Measurements from ENCODE around the gene RHBDF1.
"Not testable (repeated sequence)": the region's sequence is repeated elsewhere in the genome, so short reads cannot be mapped to it uniquely, and the experiment has no call there.

Gene RHBDF1

GRCh38 chr16:36336-36984, 36.0 kb downstream of the RHBDF1 start:
- no peak for DNase-seq (ENCODE audit: low read depth)

- DNase-seq (ENCODE audit: low read depth) = no peak
Observed at GRCh38 chr16:35678-36305, 36.6 kb downstream of the RHBDF1 start.

- no peak for DNase-seq (ENCODE audit: low read depth)
Observed at GRCh38 chr16:35011-35677, 37.3 kb downstream of the RHBDF1 start.

GRCh38 chr16:34648-34987, 37.8 kb downstream of the RHBDF1 start:
- DNase-seq (ENCODE audit: low read depth) = no peak

GRCh38 chr16:33877-34647, 38.4 kb downstream of the RHBDF1 start:
- no peak for DNase-seq (ENCODE audit: low read depth)

GRCh38 chr16:33154-33876, 39.1 kb downstream of the RHBDF1 start:
- not testable (repeated sequence) for DNase-seq (ENCODE audit: low read depth)

GRCh38 chr16:30627-31026, 41.8 kb downstream of the RHBDF1 start:
- DNase-seq (ENCODE audit: low read depth) = not testable (repeated sequence)

GRCh38 chr16:25926-26348, 46.5 kb downstream of the RHBDF1 start:
- not testable (repeated sequence) for DNase-seq (ENCODE audit: low read depth)

- DNase-seq (ENCODE audit: low read depth) = not testable (repeated sequence)
Observed at GRCh38 chr16:24151-24550, 48.3 kb downstream of the RHBDF1 start.

- DNase-seq (ENCODE audit: low read depth) = not testable (repeated sequence)
Observed at GRCh38 chr16:20886-21285, 51.5 kb downstream of the RHBDF1 start.

- DNase-seq (ENCODE audit: low read depth) = not testable (repeated sequence)
Observed at GRCh38 chr16:17062-17765, 55.2 kb downstream of the RHBDF1 start.

- DNase-seq (ENCODE audit: low read depth) = not testable (repeated sequence)
Observed at GRCh38 chr16:10772-11171, 61.7 kb downstream of the RHBDF1 start.

GRCh38 chr16:9903-10665, 62.3 kb downstream of the RHBDF1 start:
- DNase-seq (ENCODE audit: low read depth) = no peak

Measured in iris pigment epithelial cell (primary cell).